GM23338 (cell line): Measurements from ENCODE around the gene CPT1A. TPM values are rescaled to one million over a fixed set of nuclear protein-coding genes. Genes with fewer than 3 reads are reported as not detected.

Source experiments
- ATAC-seq: fragments of 200-7000 bp; cut with Tn5 transposase; 3 replicates; pipeline ENCODE4 v1.9.1; 2020
- DNase-seq: peaks from one replicate; pipeline ENCODE4 v3.0.0-alpha.2; 2015; ENCODE audit warnings: low spot score
- H2AFZ ChIP-seq: fragments of 200-600 bp; sonication (generic); 2 replicates; pipeline ENCODE4 v1.8.0; 2016; ENCODE audit warnings: antibody characterized with exemption, mild to moderate bottlenecking, moderate library complexity
- H3F3A ChIP-seq: fragments of 200-600 bp; sonication (generic); replicated peaks from 2 replicates; pipeline ENCODE4 v1.8.0; 2017; ENCODE audit warnings: antibody characterized with exemption, mixed run types, low read depth
- H3K27ac ChIP-seq: fragments of 200-600 bp; sonication (generic); 2 replicates; pipeline ENCODE4 v1.6.1; 2016; ENCODE audit warnings: low read depth
- H3K27me3 ChIP-seq: fragments of 200-600 bp; sonication (generic); 2 replicates; pipeline ENCODE4 v1.8.0; 2016; ENCODE audit warnings: mild to moderate bottlenecking, mixed run types, moderate library complexity; ENCODE audit not compliant: insufficient read depth
- H3K36me3 ChIP-seq: fragments of 200-600 bp; sonication (generic); 2 replicates; pipeline ENCODE4 v1.8.0; 2016; ENCODE audit warnings: mild to moderate bottlenecking; ENCODE audit not compliant: insufficient read depth
- H3K4me1 ChIP-seq: fragments of 200-600 bp; sonication (generic); 2 replicates; pipeline ENCODE4 v1.8.0; 2016; ENCODE audit warnings: mild to moderate bottlenecking, moderate library complexity; ENCODE audit not compliant: insufficient read depth
- H3K4me2 ChIP-seq: fragments of 200-600 bp; sonication (generic); 2 replicates; pipeline ENCODE4 v1.7.1; 2017; ENCODE audit warnings: mixed run types
- H3K4me3 ChIP-seq: fragments of 200-600 bp; sonication (generic); 2 replicates; pipeline ENCODE4 v1.6.1; 2016; ENCODE audit warnings: mixed run types
- H3K79me2 ChIP-seq: fragments of 200-600 bp; sonication (generic); replicated peaks from 2 replicates; pipeline ENCODE4 v1.8.0; 2017; ENCODE audit warnings: mild to moderate bottlenecking; ENCODE audit not compliant: insufficient read depth
- H3K9me2 ChIP-seq: fragments of 200-600 bp; sonication (generic); 2 replicates; pipeline ENCODE4 v1.8.0; 2017; ENCODE audit not compliant: insufficient read depth
- H4K20me1 ChIP-seq: fragments of 200-600 bp; sonication (generic); replicated peaks from 2 replicates; pipeline ENCODE4 v1.8.0; 2017; ENCODE audit warnings: mild to moderate bottlenecking; ENCODE audit not compliant: insufficient read depth
- H3K27ac Mint-ChIP-seq: 2 replicates; pipeline ENCODE4 v1.8.0; 2020; ENCODE audit warnings: inconsistent platforms, mild to moderate bottlenecking, moderate library complexity, mixed read lengths
- H3K27me3 Mint-ChIP-seq: 3 replicates; pipeline ENCODE4 v1.8.0; 2022; ENCODE audit warnings: low read depth, mild to moderate bottlenecking, moderate library complexity, mixed read lengths, inconsistent platforms; ENCODE audit not compliant: insufficient read depth, poor library complexity
- H3K36me3 Mint-ChIP-seq: 3 replicates; pipeline ENCODE4 v1.8.0; 2021; ENCODE audit warnings: low read depth, mild to moderate bottlenecking, inconsistent platforms, moderate library complexity, mixed read lengths
- H3K4me1 Mint-ChIP-seq: 3 replicates; pipeline ENCODE4 v1.8.0; 2020; ENCODE audit warnings: mild to moderate bottlenecking, inconsistent platforms, mixed read lengths
- H3K4me3 Mint-ChIP-seq: 3 replicates; pipeline ENCODE4 v1.8.0; 2021; ENCODE audit warnings: moderate library complexity, mild to moderate bottlenecking, inconsistent platforms, mixed read lengths
- H3K9me3 Mint-ChIP-seq: 3 replicates; pipeline ENCODE4 v1.8.0; 2020; ENCODE audit warnings: moderate library complexity, mild to moderate bottlenecking, inconsistent platforms, mixed read lengths
- EZH2 ChIP-seq: fragments of 200-600 bp; sonication (generic); IDR thresholded peaks from one replicate; pipeline ENCODE4 v1.8.0; 2017; ENCODE audit warnings: antibody characterized with exemption, mild to moderate bottlenecking, low read depth; ENCODE audit not compliant: unreplicated experiment
- EZH2phosphoT487 ChIP-seq: fragments of 200-600 bp; sonication (generic); IDR thresholded peaks from one replicate; pipeline ENCODE4 v1.8.1; 2018; ENCODE audit warnings: antibody characterized with exemption; ENCODE audit not compliant: unreplicated experiment
- JUNB ChIP-seq: IDR thresholded peaks from one replicate; pipeline ENCODE4 v1.6.1; 2016; ENCODE audit warnings: antibody characterized with exemption; ENCODE audit not compliant: unreplicated experiment
- POLR2AphosphoS5 ChIP-seq: IDR thresholded peaks from 2 replicates; pipeline ENCODE4 v1.6.1; 2016; ENCODE audit warnings: antibody characterized with exemption, low read depth
- ZNF331 ChIP-seq: fragments of 250-450 bp; sonication (Bioruptor Pico); IDR thresholded peaks from 2 replicates; pipeline ENCODE4 v1.5.0; 2020; ENCODE audit warnings: low read depth, mild to moderate bottlenecking, moderate library complexity
- polyA plus RNA-seq: library from polyadenylated mRNA; unstranded; fragments of >200 nt; fragmentation: Nextera tagmentation; extraction: Ambion mirVana; gene quantifications from 2 replicates; pipeline ENCODE4 v1.2.1, GENCODE V29; 2016
- total RNA-seq: library from RNA; depleted of rRNA; stranded (reverse); fragments of >200 nt; shearing (Covaris generic); gene quantifications from 2 replicates; pipeline ENCODE4 v1.2.3, GENCODE V29; 2014
- TF ChIP-seq, protein P1 (sequence below): fragments of 250-450 bp; sonication (Bioruptor Pico); IDR thresholded peaks from 2 replicates; pipeline ENCODE4 v1.5.0; 2020; ENCODE audit warnings: mild to moderate bottlenecking, moderate library complexity
- TF ChIP-seq, protein P2 (sequence below), 2 experiments: fragments of 200-600 bp in 1 of 2; sonication (generic) in 1 of 2; conservative IDR thresholded peaks; 2 replicates each; pipeline versions ENCODE4 v1.5.1 to v1.6.1; 2016 to 2017; ENCODE audit warnings: antibody characterized with exemption in 2 of 2, low read depth in 2 of 2, mild to moderate bottlenecking in 2 of 2, moderate library complexity in 1 of 2
- TF ChIP-seq, protein P3 (sequence below): IDR thresholded peaks from one replicate; pipeline ENCODE4 v1.6.1; 2018; ENCODE audit warnings: antibody characterized with exemption; ENCODE audit not compliant: unreplicated experiment

The CPT1A gene
- total and polyA plus RNA-seq, 2 experiments from 2014 or later, result 2.6 to 9.5 TPM

DNA sequence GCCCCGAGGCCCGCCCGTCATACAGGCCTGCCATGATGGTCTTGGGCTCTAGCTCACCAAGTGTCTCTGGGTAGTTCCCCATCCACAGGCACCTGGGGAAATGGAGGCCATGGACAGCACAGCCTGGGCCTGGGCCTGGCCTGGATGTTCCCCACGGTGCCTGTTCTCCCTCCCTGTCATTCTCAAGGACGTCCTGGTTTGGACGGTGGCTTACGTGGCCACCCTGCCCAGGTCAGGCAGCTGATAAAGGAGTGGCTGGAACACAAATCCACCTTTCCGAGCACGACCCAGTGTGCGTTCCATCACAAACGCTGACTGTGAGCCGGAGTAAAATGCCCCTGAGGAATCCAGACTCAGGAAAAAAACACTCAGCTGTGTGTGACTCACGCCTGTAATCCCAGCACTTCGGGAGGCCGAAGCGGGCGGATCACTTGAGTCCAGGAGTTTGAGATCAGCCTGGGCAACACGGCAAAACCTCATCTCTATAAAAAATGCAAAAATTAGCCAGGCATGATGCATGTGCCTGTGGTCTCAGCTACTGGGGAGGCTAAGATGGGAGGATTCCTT lies 49.2 kb downstream of the CPT1A start (continued):
- TF ChIP-seq, protein P1, sequence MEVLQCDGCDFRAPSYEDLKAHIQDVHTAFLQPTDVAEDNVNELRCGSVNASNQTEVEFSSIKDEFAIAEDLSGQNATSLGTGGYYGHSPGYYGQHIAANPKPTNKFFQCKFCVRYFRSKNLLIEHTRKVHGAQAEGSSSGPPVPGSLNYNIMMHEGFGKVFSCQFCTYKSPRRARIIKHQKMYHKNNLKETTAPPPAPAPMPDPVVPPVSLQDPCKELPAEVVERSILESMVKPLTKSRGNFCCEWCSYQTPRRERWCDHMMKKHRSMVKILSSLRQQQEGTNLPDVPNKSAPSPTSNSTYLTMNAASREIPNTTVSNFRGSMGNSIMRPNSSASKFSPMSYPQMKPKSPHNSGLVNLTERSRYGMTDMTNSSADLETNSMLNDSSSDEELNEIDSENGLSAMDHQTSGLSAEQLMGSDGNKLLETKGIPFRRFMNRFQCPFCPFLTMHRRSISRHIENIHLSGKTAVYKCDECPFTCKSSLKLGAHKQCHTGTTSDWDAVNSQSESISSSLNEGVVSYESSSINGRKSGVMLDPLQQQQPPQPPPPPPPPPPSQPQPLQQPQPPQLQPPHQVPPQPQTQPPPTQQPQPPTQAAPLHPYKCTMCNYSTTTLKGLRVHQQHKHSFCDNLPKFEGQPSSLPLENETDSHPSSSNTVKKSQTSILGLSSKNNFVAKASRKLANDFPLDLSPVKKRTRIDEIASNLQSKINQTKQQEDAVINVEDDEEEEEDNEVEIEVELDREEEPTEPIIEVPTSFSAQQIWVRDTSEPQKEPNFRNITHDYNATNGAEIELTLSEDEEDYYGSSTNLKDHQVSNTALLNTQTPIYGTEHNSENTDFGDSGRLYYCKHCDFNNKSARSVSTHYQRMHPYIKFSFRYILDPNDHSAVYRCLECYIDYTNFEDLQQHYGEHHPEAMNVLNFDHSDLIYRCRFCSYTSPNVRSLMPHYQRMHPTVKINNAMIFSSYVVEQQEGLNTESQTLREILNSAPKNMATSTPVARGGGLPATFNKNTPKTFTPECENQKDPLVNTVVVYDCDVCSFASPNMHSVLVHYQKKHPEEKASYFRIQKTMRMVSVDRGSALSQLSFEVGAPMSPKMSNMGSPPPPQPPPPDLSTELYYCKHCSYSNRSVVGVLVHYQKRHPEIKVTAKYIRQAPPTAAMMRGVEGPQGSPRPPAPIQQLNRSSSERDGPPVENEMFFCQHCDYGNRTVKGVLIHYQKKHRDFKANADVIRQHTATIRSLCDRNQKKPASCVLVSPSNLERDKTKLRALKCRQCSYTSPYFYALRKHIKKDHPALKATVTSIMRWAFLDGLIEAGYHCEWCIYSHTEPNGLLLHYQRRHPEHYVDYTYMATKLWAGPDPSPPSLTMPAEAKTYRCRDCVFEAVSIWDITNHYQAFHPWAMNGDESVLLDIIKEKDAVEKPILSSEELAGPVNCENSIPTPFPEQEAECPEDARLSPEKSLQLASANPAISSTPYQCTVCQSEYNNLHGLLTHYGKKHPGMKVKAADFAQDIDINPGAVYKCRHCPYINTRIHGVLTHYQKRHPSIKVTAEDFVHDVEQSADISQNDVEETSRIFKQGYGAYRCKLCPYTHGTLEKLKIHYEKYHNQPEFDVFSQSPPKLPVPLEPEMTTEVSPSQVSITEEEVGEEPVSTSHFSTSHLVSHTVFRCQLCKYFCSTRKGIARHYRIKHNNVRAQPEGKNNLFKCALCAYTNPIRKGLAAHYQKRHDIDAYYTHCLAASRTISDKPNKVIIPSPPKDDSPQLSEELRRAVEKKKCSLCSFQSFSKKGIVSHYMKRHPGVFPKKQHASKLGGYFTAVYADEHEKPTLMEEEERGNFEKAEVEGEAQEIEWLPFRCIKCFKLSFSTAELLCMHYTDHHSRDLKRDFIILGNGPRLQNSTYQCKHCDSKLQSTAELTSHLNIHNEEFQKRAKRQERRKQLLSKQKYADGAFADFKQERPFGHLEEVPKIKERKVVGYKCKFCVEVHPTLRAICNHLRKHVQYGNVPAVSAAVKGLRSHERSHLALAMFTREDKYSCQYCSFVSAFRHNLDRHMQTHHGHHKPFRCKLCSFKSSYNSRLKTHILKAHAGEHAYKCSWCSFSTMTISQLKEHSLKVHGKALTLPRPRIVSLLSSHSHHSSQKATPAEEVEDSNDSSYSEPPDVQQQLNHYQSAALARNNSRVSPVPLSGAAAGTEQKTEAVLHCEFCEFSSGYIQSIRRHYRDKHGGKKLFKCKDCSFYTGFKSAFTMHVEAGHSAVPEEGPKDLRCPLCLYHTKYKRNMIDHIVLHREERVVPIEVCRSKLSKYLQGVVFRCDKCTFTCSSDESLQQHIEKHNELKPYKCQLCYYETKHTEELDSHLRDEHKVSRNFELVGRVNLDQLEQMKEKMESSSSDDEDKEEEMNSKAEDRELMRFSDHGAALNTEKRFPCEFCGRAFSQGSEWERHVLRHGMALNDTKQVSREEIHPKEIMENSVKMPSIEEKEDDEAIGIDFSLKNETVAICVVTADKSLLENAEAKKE (CRISPR knock-in tag), result no peak
- TF ChIP-seq ZNF331 (CRISPR knock-in tag), result no peak
- TF ChIP-seq JUNB, result no peak
- TF ChIP-seq, protein P2, sequence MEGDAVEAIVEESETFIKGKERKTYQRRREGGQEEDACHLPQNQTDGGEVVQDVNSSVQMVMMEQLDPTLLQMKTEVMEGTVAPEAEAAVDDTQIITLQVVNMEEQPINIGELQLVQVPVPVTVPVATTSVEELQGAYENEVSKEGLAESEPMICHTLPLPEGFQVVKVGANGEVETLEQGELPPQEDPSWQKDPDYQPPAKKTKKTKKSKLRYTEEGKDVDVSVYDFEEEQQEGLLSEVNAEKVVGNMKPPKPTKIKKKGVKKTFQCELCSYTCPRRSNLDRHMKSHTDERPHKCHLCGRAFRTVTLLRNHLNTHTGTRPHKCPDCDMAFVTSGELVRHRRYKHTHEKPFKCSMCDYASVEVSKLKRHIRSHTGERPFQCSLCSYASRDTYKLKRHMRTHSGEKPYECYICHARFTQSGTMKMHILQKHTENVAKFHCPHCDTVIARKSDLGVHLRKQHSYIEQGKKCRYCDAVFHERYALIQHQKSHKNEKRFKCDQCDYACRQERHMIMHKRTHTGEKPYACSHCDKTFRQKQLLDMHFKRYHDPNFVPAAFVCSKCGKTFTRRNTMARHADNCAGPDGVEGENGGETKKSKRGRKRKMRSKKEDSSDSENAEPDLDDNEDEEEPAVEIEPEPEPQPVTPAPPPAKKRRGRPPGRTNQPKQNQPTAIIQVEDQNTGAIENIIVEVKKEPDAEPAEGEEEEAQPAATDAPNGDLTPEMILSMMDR (conservative IDR thresholded peaks at IDR 0.05; ENCODE audit: low read depth in 2 of 2), result no peak
- TF ChIP-seq EZH2, result no peak
- no peak for TF ChIP-seq EZH2phosphoT487

DNA sequence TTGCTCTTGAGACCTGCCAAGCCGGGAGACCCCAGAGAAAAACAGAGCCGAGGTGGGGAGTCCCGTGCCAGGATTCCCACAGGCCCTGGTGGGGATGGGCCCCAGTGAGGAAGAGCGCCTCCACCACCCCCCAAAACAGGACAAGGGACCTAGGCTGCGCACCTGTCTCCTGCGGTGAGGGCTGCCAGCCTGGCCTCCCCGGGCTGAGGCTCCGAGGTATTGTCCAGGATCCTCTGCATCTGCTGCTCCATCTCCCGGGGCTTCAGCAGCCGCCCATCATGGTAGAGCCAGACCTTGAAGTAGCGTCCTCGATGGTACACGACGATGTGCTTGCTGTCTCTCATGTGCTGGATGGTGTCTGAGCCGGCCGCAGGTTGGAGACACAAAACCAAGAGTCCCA lies 57.1 kb downstream of the CPT1A start:
- Histone ChIP-seq H3K9me2 (no peaks in the 10 kb centered on the region), H3K79me2 (no peaks in the 10 kb centered on the region), H2AFZ (no peak overlapping the region), H3K4me3 (no peak overlapping the region), H3K36me3 (no peaks in the 10 kb centered on the region), H3K27me3 (no peaks in the 10 kb centered on the region), H4K20me1 (no peaks in the 10 kb centered on the region), H3K4me2 (no peak overlapping the region), H3F3A (no peaks in the 10 kb centered on the region), H3K4me1 (no peaks in the 10 kb centered on the region), H3K27ac (no peak overlapping the region)
- H3K27me3 Mint-ChIP-seq, result peaks cover 10% of the 10 kb centered on the region
- peaks cover 8% of the 10 kb centered on the region; the same call in 2 of the 3 replicates for H3K4me1 Mint-ChIP-seq
- DNase-seq, result no peak
- H3K27ac Mint-ChIP-seq, result no peak overlapping the region
- H3K4me3 Mint-ChIP-seq, result no peak overlapping the region
- peaks cover 7% of the 10 kb centered on the region; the same call in 1 of the 3 replicates for H3K36me3 Mint-ChIP-seq
- ATAC-seq, result no peak
- H3K9me3 Mint-ChIP-seq, result no peaks in the 10 kb centered on the region
- TF ChIP-seq POLR2AphosphoS5, result no peak
- TF ChIP-seq, protein P3, sequence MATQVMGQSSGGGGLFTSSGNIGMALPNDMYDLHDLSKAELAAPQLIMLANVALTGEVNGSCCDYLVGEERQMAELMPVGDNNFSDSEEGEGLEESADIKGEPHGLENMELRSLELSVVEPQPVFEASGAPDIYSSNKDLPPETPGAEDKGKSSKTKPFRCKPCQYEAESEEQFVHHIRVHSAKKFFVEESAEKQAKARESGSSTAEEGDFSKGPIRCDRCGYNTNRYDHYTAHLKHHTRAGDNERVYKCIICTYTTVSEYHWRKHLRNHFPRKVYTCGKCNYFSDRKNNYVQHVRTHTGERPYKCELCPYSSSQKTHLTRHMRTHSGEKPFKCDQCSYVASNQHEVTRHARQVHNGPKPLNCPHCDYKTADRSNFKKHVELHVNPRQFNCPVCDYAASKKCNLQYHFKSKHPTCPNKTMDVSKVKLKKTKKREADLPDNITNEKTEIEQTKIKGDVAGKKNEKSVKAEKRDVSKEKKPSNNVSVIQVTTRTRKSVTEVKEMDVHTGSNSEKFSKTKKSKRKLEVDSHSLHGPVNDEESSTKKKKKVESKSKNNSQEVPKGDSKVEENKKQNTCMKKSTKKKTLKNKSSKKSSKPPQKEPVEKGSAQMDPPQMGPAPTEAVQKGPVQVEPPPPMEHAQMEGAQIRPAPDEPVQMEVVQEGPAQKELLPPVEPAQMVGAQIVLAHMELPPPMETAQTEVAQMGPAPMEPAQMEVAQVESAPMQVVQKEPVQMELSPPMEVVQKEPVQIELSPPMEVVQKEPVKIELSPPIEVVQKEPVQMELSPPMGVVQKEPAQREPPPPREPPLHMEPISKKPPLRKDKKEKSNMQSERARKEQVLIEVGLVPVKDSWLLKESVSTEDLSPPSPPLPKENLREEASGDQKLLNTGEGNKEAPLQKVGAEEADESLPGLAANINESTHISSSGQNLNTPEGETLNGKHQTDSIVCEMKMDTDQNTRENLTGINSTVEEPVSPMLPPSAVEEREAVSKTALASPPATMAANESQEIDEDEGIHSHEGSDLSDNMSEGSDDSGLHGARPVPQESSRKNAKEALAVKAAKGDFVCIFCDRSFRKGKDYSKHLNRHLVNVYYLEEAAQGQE, result no peak
